Eye (tissue), 1 donor: ENCODE measurements around the gene RIOK1.
A peak's percentile ranks its signal among the peaks of the same experiment; 100 is the strongest.
"Not testable (repeated sequence)": the region's sequence is repeated elsewhere in the genome, so short reads cannot be mapped to it uniquely, and the experiment has no call there.

Experiments
- DNase-seq: peaks from one replicate; pipeline ENCODE4 v3.0.0-alpha.2; 2015

The RIOK1 gene

GRCh38 chr6:7389451-7390225 is at the start of gene RIOK1, which contains the start of gene CAGE1:
Gene RIOK1, plus strand, starts transcription at chr6:7389808. Its CDS starts 195 bp downstream, at chr6:7390003.
Gene CAGE1, minus strand, starts transcription at chr6:7389742. Its CDS starts 2,569 bp downstream, at chr6:7387173.
- DNase-seq = peak; percentile 97

- no peak for DNase-seq
Observed at GRCh38 chr6:7341271-7341670, 48.3 kb upstream of the RIOK1 start.

- DNase-seq = no peak
Observed at GRCh38 chr6:7341989-7342742, 47.4 kb upstream of the RIOK1 start.

GRCh38 chr6:7343546-7344475 is 45.8 kb upstream of the RIOK1 start:
- DNase-seq = no peak

GRCh38 chr6:7344773-7345450 is 44.7 kb upstream of the RIOK1 start:
- DNase-seq = not testable (repeated sequence)

- DNase-seq = not testable (repeated sequence)
Observed at GRCh38 chr6:7347551-7347997, 42.0 kb upstream of the RIOK1 start.

GRCh38 chr6:7350591-7350990 is 39.0 kb upstream of the RIOK1 start:
- DNase-seq = not testable (repeated sequence)

- DNase-seq = not testable (repeated sequence)
Observed at GRCh38 chr6:7351916-7352315, 37.7 kb upstream of the RIOK1 start.

GRCh38 chr6:7367408-7367807 is 22.2 kb upstream of the RIOK1 start:
- DNase-seq = no peak

- no peak for DNase-seq
Observed at GRCh38 chr6:7373739-7374138, 15.9 kb upstream of the RIOK1 start.

- DNase-seq = no peak
Observed at GRCh38 chr6:7377961-7378360, 11.6 kb upstream of the RIOK1 start.

- no peak for DNase-seq
Observed at GRCh38 chr6:7378740-7379139, 10.9 kb upstream of the RIOK1 start.

- DNase-seq = no peak
Observed at GRCh38 chr6:7381092-7381491, 8.5 kb upstream of the RIOK1 start.

- DNase-seq = no peak
Observed at GRCh38 chr6:7389162-7389450, 502 bp upstream of the RIOK1 start.

GRCh38 chr6:7390226-7390878 is 744 bp downstream of the RIOK1 start:
- no peak for DNase-seq

- no peak for DNase-seq
Observed at GRCh38 chr6:7391151-7391550, 1.5 kb downstream of the RIOK1 start.

- no peak for DNase-seq
Observed at GRCh38 chr6:7392402-7392801, 2.8 kb downstream of the RIOK1 start.

- DNase-seq = no peak
Observed at GRCh38 chr6:7401075-7401474, 11.5 kb downstream of the RIOK1 start.

- DNase-seq = no peak
Observed at GRCh38 chr6:7402716-7403115, 13.1 kb downstream of the RIOK1 start.

GRCh38 chr6:7404546-7404945 is 14.9 kb downstream of the RIOK1 start:
- DNase-seq = no peak

GRCh38 chr6:7406743-7407142 is 17.1 kb downstream of the RIOK1 start:
- no peak for DNase-seq

GRCh38 chr6:7409740-7410139 is 20.1 kb downstream of the RIOK1 start:
- no peak for DNase-seq
